Limb (tissue), 2 donors: ENCODE results near the gene PSMB7.

Experiments used
- DNase-seq, 2 donors: peaks; one replicate each; pipeline ENCODE4 v3.0.0-alpha.2; 2016; ENCODE audit errors: extremely low spot score in 2 of 2

Gene PSMB7

GRCh38 chr9:124415102-124415851 lies at the start of gene PSMB7:
PSMB7 (minus strand) TSS chr9:124415442; CDS start chr9:124415425, 17 bp downstream.
- peak; percentile 97 to 98 for DNase-seq

- no peak for DNase-seq
These were observed 47.5 kb upstream of the PSMB7 start for GRCh38 chr9:124462739-124463138.

GRCh38 chr9:124458441-124458840 lies 43.2 kb upstream of the PSMB7 start:
- DNase-seq: no peak

- no peak for DNase-seq
These were observed 42.7 kb upstream of the PSMB7 start for GRCh38 chr9:124457887-124458431.

GRCh38 chr9:124457079-124457886 lies 42.0 kb upstream of the PSMB7 start:
- DNase-seq: no peak

- DNase-seq: no peak
These were observed 41.3 kb upstream of the PSMB7 start for GRCh38 chr9:124456341-124457078.

GRCh38 chr9:124455820-124456219 lies 40.6 kb upstream of the PSMB7 start:
- no peak for DNase-seq

GRCh38 chr9:124454791-124455443 lies 39.7 kb upstream of the PSMB7 start:
- no peak for DNase-seq

- DNase-seq: no peak
These were observed 39.1 kb upstream of the PSMB7 start for GRCh38 chr9:124454296-124454695.

- DNase-seq: no peak
These were observed 38.4 kb upstream of the PSMB7 start for GRCh38 chr9:124453586-124454191.

- no peak for DNase-seq
These were observed 37.8 kb upstream of the PSMB7 start for GRCh38 chr9:124452841-124453585.

GRCh38 chr9:124452326-124452725 lies 37.1 kb upstream of the PSMB7 start:
- DNase-seq: no peak

GRCh38 chr9:124450931-124451661 lies 35.9 kb upstream of the PSMB7 start:
- DNase-seq: no peak

GRCh38 chr9:124450241-124450924 lies 35.1 kb upstream of the PSMB7 start, which contains the start of gene ADGRD2:
ADGRD2 (plus strand) TSS chr9:124450451; CDS start chr9:124451667, 1,216 bp downstream.
- peak; percentile 12 to 72 for DNase-seq

- DNase-seq: no peak
These were observed 34.3 kb upstream of the PSMB7 start for GRCh38 chr9:124449381-124450151.

GRCh38 chr9:124448019-124448418 lies 32.8 kb upstream of the PSMB7 start:
- DNase-seq: no peak

- no peak for DNase-seq
These were observed 32.0 kb upstream of the PSMB7 start for GRCh38 chr9:124447297-124447661.

- DNase-seq: no peak
These were observed 28.9 kb upstream of the PSMB7 start for GRCh38 chr9:124444166-124444565.
